GM12878 (cell line): ENCODE data around the gene FAM107A. TPM values are rescaled to one million over a fixed set of nuclear protein-coding genes. Genes with fewer than 3 reads are reported as not detected.

Source experiments
- ATAC-seq: fragments of 200-7000 bp; cut with Tn5 transposase; 3 replicates; pipeline ENCODE4 v1.9.1; 2020; ENCODE audit warnings: mild to moderate bottlenecking, moderate library complexity
- BruUV-seq: library from RNA; stranded (reverse); fragments of 400-500 nt; replicated peaks from 2 replicates; lab custom pipeline; 2021; lab: Mats Ljungman, UMichigan
- CTCF ChIA-PET: fragments of 300-600 bp; sonication (Branson Sonifier 250); formaldehyde crosslinking; extraction: SDS; loops from one replicate; lab custom pipeline; 2021; ENCODE audit warnings: inconsistent platforms; lab: Yijun Ruan, JAX
- POLR2A ChIA-PET: fragments of 350-600 bp; formaldehyde crosslinking; extraction: SDS; loops from one replicate; lab custom pipeline; 2021; ENCODE audit warnings: inconsistent platforms; lab: Charles Lee
- RAD21 ChIA-PET: fragments of 300-600 bp; sonication (Branson Sonifier 250); formaldehyde crosslinking; loops from one replicate; lab custom pipeline; 2023; ENCODE audit warnings: antibody characterized with exemption; ENCODE audit not compliant: unreplicated experiment; lab: Charles Lee
- SMC1A ChIA-PET: fragments of 300-600 bp; sonication (Branson Sonifier 250); formaldehyde crosslinking; loops from one replicate; lab custom pipeline; 2023; ENCODE audit not compliant: unreplicated experiment, uncharacterized antibody; lab: Charles Lee
- DNase-seq: peaks from one replicate; pipeline ENCODE4 v3.0.0-alpha.2; 2011; ENCODE audit warnings: low read depth, low spot score
- FAIRE-seq: peaks from 3 replicates; lab custom pipeline; 2011; peaks lifted over from hg19 to GRCh38; lab: Jason Lieb, UNC
- H2AFZ ChIP-seq: 2 replicates; pipeline ENCODE4 v1.6.0; 2011; ENCODE audit warnings: low read depth, low read length, control low read depth; ENCODE audit not compliant: control insufficient read depth
- H3K27ac ChIP-seq: 2 replicates; pipeline ENCODE4 v1.5.1; 2011; ENCODE audit warnings: control low read depth; ENCODE audit not compliant: control insufficient read depth, insufficient read depth
- H3K27me3 ChIP-seq, 2 experiments: replicated peaks in 1 of 2; 2 replicates each; pipeline versions ENCODE4 v1.6.0 to v1.6.1; 2011; ENCODE audit warnings: low read length in 1 of 2; ENCODE audit not compliant: control insufficient read depth in 2 of 2, insufficient read depth in 2 of 2
- H3K36me3 ChIP-seq, 2 experiments: 2 replicates each; pipeline ENCODE4 v1.5.1; 2011; ENCODE audit warnings: low read length in 1 of 2; ENCODE audit not compliant: control insufficient read depth in 2 of 2, insufficient read depth in 2 of 2
- H3K4me1 ChIP-seq: 2 replicates; pipeline ENCODE4 v1.6.1; 2011; ENCODE audit warnings: mild to moderate bottlenecking, low read length, moderate library complexity, mixed read lengths; ENCODE audit not compliant: control insufficient read depth, insufficient read depth
- H3K4me2 ChIP-seq: 2 replicates; pipeline ENCODE4 v1.6.0; 2011; ENCODE audit warnings: control low read depth; ENCODE audit not compliant: control insufficient read depth, insufficient read depth
- H3K4me3 ChIP-seq: fragments of 200-600 bp; sonication (generic); 2 replicates; pipeline ENCODE4 v1.5.1; 2016
- H3K79me2 ChIP-seq: 2 replicates; pipeline ENCODE4 v1.6.0; 2011; ENCODE audit warnings: low read length; ENCODE audit not compliant: control insufficient read depth, insufficient read depth
- H3K9ac ChIP-seq: 2 replicates; pipeline ENCODE4 v1.8.0; 2011; ENCODE audit warnings: low read length, control low read depth, mixed read lengths; ENCODE audit not compliant: control insufficient read depth, insufficient read depth
- H3K9me3 ChIP-seq: replicated peaks from 3 replicates; pipeline ENCODE4 v1.5.1; 2011; ENCODE audit warnings: mild to moderate bottlenecking, low read length; ENCODE audit not compliant: control insufficient read depth, insufficient read depth
- H4K20me1 ChIP-seq: 2 replicates; pipeline ENCODE4 v1.6.0; 2011; ENCODE audit not compliant: control insufficient read depth, insufficient read depth
- BRCA1 ChIP-seq: IDR thresholded peaks from 2 replicates; pipeline ENCODE4 v1.6.1; 2011; ENCODE audit warnings: low read depth, low read length, improper control_type of control experiment
- CREB1 ChIP-seq: IDR thresholded peaks from 2 replicates; pipeline ENCODE4 v1.6.1; 2012; ENCODE audit warnings: low read depth, mild to moderate bottlenecking, inconsistent platforms
- JUND ChIP-seq: IDR thresholded peaks from 2 replicates; pipeline ENCODE4 v1.6.1; 2012; ENCODE audit warnings: low read depth, mild to moderate bottlenecking, low read length, improper control_type of control experiment, moderate library complexity
- NFYB ChIP-seq: IDR thresholded peaks from 2 replicates; pipeline ENCODE4 v1.6.1; 2011; ENCODE audit warnings: low read depth, mild to moderate bottlenecking, low read length, improper control_type of control experiment, moderate library complexity; ENCODE audit not compliant: insufficient read depth
- RAD51 ChIP-seq: fragments of 450-650 bp; IDR thresholded peaks from 2 replicates; pipeline ENCODE4 v1.6.1; 2016; ENCODE audit warnings: moderate library complexity, mild to moderate bottlenecking, inconsistent platforms
- RCOR1 ChIP-seq: conservative IDR thresholded peaks from 2 replicates; pipeline ENCODE4 v1.6.1; 2012; ENCODE audit warnings: low read depth, low read length, improper control_type of control experiment
- SMAD1 ChIP-seq: fragments of 450-650 bp; IDR thresholded peaks from 2 replicates; pipeline ENCODE4 v1.6.1; 2018; ENCODE audit warnings: mild to moderate bottlenecking, low read depth; ENCODE audit not compliant: partially characterized antibody
- TCF3 ChIP-seq: IDR thresholded peaks from 2 replicates; pipeline ENCODE4 v1.6.1; 2012; ENCODE audit warnings: low read depth, mild to moderate bottlenecking, low read length, borderline replicate concordance; ENCODE audit not compliant: insufficient read depth
- USF1 ChIP-seq: IDR thresholded peaks from 2 replicates; pipeline ENCODE4 v1.6.1; 2011; ENCODE audit warnings: borderline replicate concordance, low read depth, mild to moderate bottlenecking, moderate library complexity, mixed read lengths, low read length; ENCODE audit not compliant: insufficient read depth; ENCODE audit errors: extremely low read length
- WGBS: methylation state at CpG from one replicate; pipeline ENCODE4 v1.1.6; 2016; ENCODE audit warnings: low lambda C conversion rate; ENCODE audit not compliant: insufficient replicate concordance, insufficient coverage; ENCODE audit errors: missing lambda C conversion rate; 5-methylcytosine and 5-hydroxymethylcytosine counted together
- in situ Hi-C: fragments of 300-500 bp; cut with MboI; formaldehyde crosslinking; loops from 9 replicates; pipeline ENCODE4 v1.14.3; 2018; ENCODE audit warnings: mixed read lengths
- intact Hi-C: fragments of 100-400 bp; cut with micrococcal nuclease; formaldehyde crosslinking; loops from one replicate; pipeline ENCODE4 v1.14.2; 2022; ENCODE audit not compliant: unreplicated experiment
- polyA plus RNA-seq, 11 experiments: library from polyadenylated mRNA; depleted of rRNA in 4 of 11; unstranded in 6 of 11; stranded (reverse) in 5 of 11; fragments of >200 nt; fragmentation: Nextera tagmentation in 4 of 11; fragmentation: Illumina TruSeq in 1 of 11; extraction: Ambion mirVana in 4 of 11; extraction: Trizol in 1 of 11; gene quantifications; 1 replicate in 1 of 11; 2 replicates in 10 of 11; pipeline versions ENCODE4 v1.2.1 to v1.2.3, GENCODE V29; 2011 to 2016; ENCODE audit warnings: inconsistent platforms in 2 of 11, missing spikeins in 2 of 11, low read depth in 1 of 11
- total RNA-seq, 4 experiments: library from RNA; depleted of rRNA in 3 of 4; stranded (reverse); fragments of >200 nt in 3 of 4; fragmentation: Illumina TruSeq in 1 of 4; extraction: Trizol in 1 of 4; gene quantifications; 2 replicates each; pipeline versions ENCODE4 v1.2.1 to v1.2.3, GENCODE V29; 2013 to 2021
- TF ChIP-seq, protein P1 (sequence below): fragments of 450-650 bp; IDR thresholded peaks from 2 replicates; pipeline ENCODE4 v1.6.1; 2017; ENCODE audit warnings: mild to moderate bottlenecking, low read depth, inconsistent platforms; ENCODE audit not compliant: poor library complexity, severe bottlenecking

Gene FAM107A
- total and polyA plus RNA-seq, 10 of the 15 experiments (the other 5 are each of a cell fraction or from before 2014, with no cell fraction given): not detected

GRCh38 chr3:58572013-58572633, 5.1 kb downstream of the FAM107A start:
- Histone ChIP-seq H3K9me3 (no peaks in the 10 kb centered on the region), H3K27me3 (no peaks in the 10 kb centered on the region; a peak in 1 of 4 replicates), H4K20me1 (no peaks in the 10 kb centered on the region), H3K9ac (no peak overlapping the region), H3K36me3 (no peaks in the 10 kb centered on the region), H3K4me3 (no peak overlapping the region), H3K4me1 (0 out of 2 replicates have a peak, but pooled peaks cover 3% of the 10 kb centered on the region), H2AFZ (no peak overlapping the region), H3K4me2 (no peak overlapping the region)
- 35% methylated on average over 13 of the region's 13 CpGs for WGBS
- ChIA-PET CTCF (interaction anchor here (1.0 to 10.4 kb wide), 4 partner anchors 16 to 124 kb away, joined by 4 to 243 read pairs (median 18); no protein-coding TSS in a partner anchor), SMC1A (interaction anchor here (0.6 to 6.2 kb wide), 5 partner anchors 41 to 631 kb away, joined by 3 to 54 read pairs (median 4); no protein-coding TSS in a partner anchor)
- no peak for DNase-seq
- no peak for FAIRE-seq
- intact Hi-C loops: no loop called here
- no peak for ATAC-seq
- TF ChIP-seq RAD51 (no peak), JUND (no peak), TCF3 (no peak), NFYB (no peak), CREB1 (no peak), BRCA1 (no peak)
- TF ChIP-seq, all 136 proteins: peak for 0
- ChIA-PET RAD21 (interaction anchor here (8.3 kb wide), 1 partner anchor 56 kb away, joined by 100 read pairs; no protein-coding TSS in a partner anchor), POLR2A (no interaction called here)
- BruUV-seq: no TSS peak
- in situ Hi-C loops: loop anchor here (5.0 kb wide), 1 partner anchor 55 kb away; no protein-coding TSS in a partner anchor
- no peaks in the 10 kb centered on the region for H3K79me2 ChIP-seq
- no peak overlapping the region for H3K27ac ChIP-seq

GRCh38 chr3:58570851-58571250, 6.3 kb downstream of the FAM107A start:
- ChIA-PET CTCF (interaction anchor here (1.0 to 10.4 kb wide), 5 partner anchors 9 to 59 kb away, joined by 3 to 243 read pairs (median 8); no protein-coding TSS in a partner anchor), POLR2A (no interaction called here), RAD21 (interaction anchor here (8.3 kb wide), 1 partner anchor 58 kb away, joined by 100 read pairs; no protein-coding TSS in a partner anchor), SMC1A (interaction anchor here (1.0 to 6.2 kb wide), 4 partner anchors 13 to 61 kb away, joined by 3 to 54 read pairs (median 4); no protein-coding TSS in a partner anchor)
- in situ Hi-C loops: loop anchor here (5.0 kb wide), 1 partner anchor 56 kb away; no protein-coding TSS in a partner anchor
- intact Hi-C loops: no loop called here
- Histone ChIP-seq H3K4me2 (no peak overlapping the region), H2AFZ (no peak overlapping the region), H4K20me1 (no peaks in the 10 kb centered on the region), H3K9ac (no peak overlapping the region), H3K4me1 (0 out of 2 replicates have a peak, but pooled peaks cover 3% of the 10 kb centered on the region), H3K36me3 (no peaks in the 10 kb centered on the region), H3K9me3 (no peaks in the 10 kb centered on the region), H3K27me3 (no peaks in the 10 kb centered on the region; a peak in 1 of 4 replicates), H3K79me2 (no peaks in the 10 kb centered on the region), H3K27ac (no peak overlapping the region), H3K4me3 (no peak overlapping the region)
- ATAC-seq: no peak
- FAIRE-seq: no peak
- no peak for DNase-seq
- WGBS: 8% methylated on average over 5 of the region's 5 CpGs
- BruUV-seq: no TSS peak
- TF ChIP-seq USF1: no peak
- TF ChIP-seq RCOR1: no peak
- TF ChIP-seq, protein P1, sequence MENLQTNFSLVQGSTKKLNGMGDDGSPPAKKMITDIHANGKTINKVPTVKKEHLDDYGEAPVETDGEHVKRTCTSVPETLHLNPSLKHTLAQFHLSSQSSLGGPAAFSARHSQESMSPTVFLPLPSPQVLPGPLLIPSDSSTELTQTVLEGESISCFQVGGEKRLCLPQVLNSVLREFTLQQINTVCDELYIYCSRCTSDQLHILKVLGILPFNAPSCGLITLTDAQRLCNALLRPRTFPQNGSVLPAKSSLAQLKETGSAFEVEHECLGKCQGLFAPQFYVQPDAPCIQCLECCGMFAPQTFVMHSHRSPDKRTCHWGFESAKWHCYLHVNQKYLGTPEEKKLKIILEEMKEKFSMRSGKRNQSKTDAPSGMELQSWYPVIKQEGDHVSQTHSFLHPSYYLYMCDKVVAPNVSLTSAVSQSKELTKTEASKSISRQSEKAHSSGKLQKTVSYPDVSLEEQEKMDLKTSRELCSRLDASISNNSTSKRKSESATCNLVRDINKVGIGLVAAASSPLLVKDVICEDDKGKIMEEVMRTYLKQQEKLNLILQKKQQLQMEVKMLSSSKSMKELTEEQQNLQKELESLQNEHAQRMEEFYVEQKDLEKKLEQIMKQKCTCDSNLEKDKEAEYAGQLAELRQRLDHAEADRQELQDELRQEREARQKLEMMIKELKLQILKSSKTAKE: no peak
- no peak for TF ChIP-seq SMAD1
